GM21717 (cell line): ENCODE measurements around the gene EIF4EBP2.

Experiments used
- ATAC-seq: cut with Tn5 transposase; IDR thresholded peaks from one replicate; pipeline ENCODE4 v1.9.1; 2021; ENCODE audit warnings: mild to moderate bottlenecking, moderate library complexity; ENCODE audit not compliant: unreplicated experiment

EIF4EBP2 gene

GRCh38 chr10:70376436-70377378 lies 27.2 kb upstream of the EIF4EBP2 start:
- no peak for ATAC-seq

- no peak for ATAC-seq
These were observed 25.8 kb upstream of the EIF4EBP2 start for GRCh38 chr10:70378122-70378521.

GRCh38 chr10:70379581-70380176 lies 24.3 kb upstream of the EIF4EBP2 start:
- no peak for ATAC-seq

GRCh38 chr10:70380350-70381135 lies 23.4 kb upstream of the EIF4EBP2 start:
- ATAC-seq, result no peak

GRCh38 chr10:70381471-70382421 lies 22.2 kb upstream of the EIF4EBP2 start:
- peak; percentile 36 for ATAC-seq

GRCh38 chr10:70391654-70392053 lies 12.3 kb upstream of the EIF4EBP2 start:
- ATAC-seq, result no peak

- no peak for ATAC-seq
These were observed 7.8 kb upstream of the EIF4EBP2 start for GRCh38 chr10:70396140-70396539.

GRCh38 chr10:70399177-70399576 lies 4.8 kb upstream of the EIF4EBP2 start:
- no peak for ATAC-seq

- peak; percentile 8 for ATAC-seq
These were observed 386 bp upstream of the EIF4EBP2 start for GRCh38 chr10:70403483-70404035.

- ATAC-seq, result no peak
These were observed 767 bp downstream of the EIF4EBP2 start for GRCh38 chr10:70404787-70405036.

GRCh38 chr10:70405037-70405824 lies 1.3 kb downstream of the EIF4EBP2 start:
- no peak for ATAC-seq

- no peak for ATAC-seq
These were observed 5.8 kb downstream of the EIF4EBP2 start for GRCh38 chr10:70409772-70410171.

- no peak for ATAC-seq
These were observed 6.7 kb downstream of the EIF4EBP2 start for GRCh38 chr10:70410608-70411007.

GRCh38 chr10:70412356-70412755 lies 8.4 kb downstream of the EIF4EBP2 start:
- ATAC-seq, result no peak

GRCh38 chr10:70417568-70417967 lies 13.6 kb downstream of the EIF4EBP2 start:
- ATAC-seq, result no peak

- no peak for ATAC-seq
These were observed 14.3 kb downstream of the EIF4EBP2 start for GRCh38 chr10:70418229-70418628.

GRCh38 chr10:70418713-70419112 lies 14.8 kb downstream of the EIF4EBP2 start:
- ATAC-seq, result no peak

- ATAC-seq, result no peak
These were observed 20.4 kb downstream of the EIF4EBP2 start for GRCh38 chr10:70424320-70424719.

- ATAC-seq, result no peak
These were observed 21.2 kb downstream of the EIF4EBP2 start for GRCh38 chr10:70425096-70425495.

- no peak for ATAC-seq
These were observed 22.9 kb downstream of the EIF4EBP2 start for GRCh38 chr10:70426823-70427222.
